Measurements from ENCODE around the gene GAST. TPM values are rescaled to one million over a fixed set of nuclear protein-coding genes. Genes with fewer than 3 reads are reported as not detected.

Gene GAST
- total and polyA plus RNA-seq, 2 of the 13 experiments (the other 11 are each of a cell fraction or from before 2014, with no cell fraction given), result 0.32 to 0.42 TPM

DNA sequence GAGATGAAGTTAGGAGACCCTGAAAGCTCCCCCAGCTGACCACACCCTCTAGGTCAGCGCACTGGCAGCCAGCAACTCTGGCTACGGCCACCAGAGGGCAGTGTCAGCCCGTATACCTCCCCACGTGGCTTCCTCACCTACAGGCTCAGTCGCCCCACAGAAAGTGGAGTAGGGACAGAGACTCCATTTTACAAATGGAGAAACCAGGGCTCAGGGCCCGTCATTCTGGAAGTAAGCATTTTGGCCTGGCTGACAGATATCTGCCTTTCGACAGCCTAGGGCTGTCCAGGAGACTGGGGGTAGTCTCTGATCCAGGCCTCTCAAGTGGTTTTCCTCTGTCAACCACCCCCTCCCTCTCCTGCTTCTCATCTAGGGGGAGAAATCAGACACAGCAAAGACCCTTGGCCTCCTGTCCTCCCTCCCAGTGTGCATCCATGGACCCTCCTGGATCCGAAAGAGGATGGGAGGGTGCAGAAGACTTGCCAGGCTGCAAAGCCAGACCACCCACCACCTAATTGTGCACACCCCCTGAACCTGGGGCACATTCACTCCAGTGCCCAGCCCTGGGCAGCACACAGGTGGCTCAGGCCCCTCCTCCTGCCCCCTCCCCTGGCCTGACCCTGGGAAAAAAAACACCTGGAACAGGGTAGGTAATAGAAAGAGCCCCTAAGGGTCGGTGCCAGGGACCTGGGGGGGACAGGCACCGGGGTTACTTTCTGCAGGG lies 26.1 kb downstream of the GAST start (continued):
- TF ChIP-seq USF2 (IDR thresholded peaks at IDR 0.05; ENCODE audit: low read depth, low read length) (peak; percentile 48), USF2 (CRISPR knock-in tag; IDR thresholded peaks at IDR 0.05; ENCODE audit: borderline replicate concordance) (no peak), NFRKB (IDR thresholded peaks at IDR 0.05) (no peak), NBN (conservative IDR thresholded peaks at IDR 0.05) (no peak), NR2C2 (CRISPR knock-in tag; IDR thresholded peaks at IDR 0.05; ENCODE audit: borderline replicate concordance) (no peak; the same call in 1 of the 2 replicates), ZNF230 (CRISPR knock-in tag; IDR thresholded peaks at IDR 0.05) (no peak), THAP8 (CRISPR knock-in tag; IDR thresholded peaks at IDR 0.05; ENCODE audit: borderline replicate concordance) (no peak), TERF1 (CRISPR knock-in tag; IDR thresholded peaks at IDR 0.05) (no peak), FOXA3 (CRISPR knock-in tag; IDR thresholded peaks at IDR 0.05) (peak; percentile 20), PHF5A (CRISPR knock-in tag; IDR thresholded peaks at IDR 0.05; ENCODE audit: low read depth, unreplicated experiment) (no peak), ADNP (CRISPR knock-in tag; IDR thresholded peaks at IDR 0.05) (no peak), ZEB1 (IDR thresholded peaks at IDR 0.05; ENCODE audit: insufficient replicate concordance, low read depth) (peak; percentile 61), MTA3 (CRISPR knock-in tag; IDR thresholded peaks at IDR 0.05) (no peak), TBP (CRISPR knock-in tag; IDR thresholded peaks at IDR 0.05) (no peak), ZNF724P (CRISPR knock-in tag; IDR thresholded peaks at IDR 0.05; ENCODE audit: borderline replicate concordance) (no peak; the same call in 1 of the 2 replicates), ZNF12 (CRISPR knock-in tag; IDR thresholded peaks at IDR 0.05) (no peak), BCL3 (CRISPR knock-in tag; IDR thresholded peaks at IDR 0.05) (no peak; the same call in 1 of the 2 replicates), XBP1 (CRISPR knock-in tag; IDR thresholded peaks at IDR 0.05) (no peak), GZF1 (CRISPR knock-in tag; IDR thresholded peaks at IDR 0.05) (0 out of 2 replicates have a peak, but pooled peaks have one; percentile 44), MYC (CRISPR knock-in tag; IDR thresholded peaks at IDR 0.05; ENCODE audit: borderline replicate concordance) (peak; percentile 99), MED13 (CRISPR knock-in tag; IDR thresholded peaks at IDR 0.05) (no peak), KLF9 (CRISPR knock-in tag; IDR thresholded peaks at IDR 0.05; ENCODE audit: low read depth) (peak; percentile 63; the same call in 1 of the 2 replicates), SIN3B (IDR thresholded peaks at IDR 0.05; ENCODE audit: low read length) (no peak), RXRB (CRISPR knock-in tag; IDR thresholded peaks at IDR 0.05; ENCODE audit: borderline replicate concordance) (peak; percentile 56; the same call in 1 of the 2 replicates)
- TF ChIP-seq, protein P1, sequence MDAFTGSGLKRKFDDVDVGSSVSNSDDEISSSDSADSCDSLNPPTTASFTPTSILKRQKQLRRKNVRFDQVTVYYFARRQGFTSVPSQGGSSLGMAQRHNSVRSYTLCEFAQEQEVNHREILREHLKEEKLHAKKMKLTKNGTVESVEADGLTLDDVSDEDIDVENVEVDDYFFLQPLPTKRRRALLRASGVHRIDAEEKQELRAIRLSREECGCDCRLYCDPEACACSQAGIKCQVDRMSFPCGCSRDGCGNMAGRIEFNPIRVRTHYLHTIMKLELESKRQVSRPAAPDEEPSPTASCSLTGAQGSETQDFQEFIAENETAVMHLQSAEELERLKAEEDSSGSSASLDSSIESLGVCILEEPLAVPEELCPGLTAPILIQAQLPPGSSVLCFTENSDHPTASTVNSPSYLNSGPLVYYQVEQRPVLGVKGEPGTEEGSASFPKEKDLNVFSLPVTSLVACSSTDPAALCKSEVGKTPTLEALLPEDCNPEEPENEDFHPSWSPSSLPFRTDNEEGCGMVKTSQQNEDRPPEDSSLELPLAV (CRISPR knock-in tag; conservative IDR thresholded peaks at IDR 0.05; ENCODE audit: low read depth), result no peak

Measured in HepG2 (cell line).